Measurements from ENCODE around the gene C1orf216.
"Not testable (repeated sequence)": the region's sequence is repeated elsewhere in the genome, so short reads cannot be mapped to it uniquely, and the experiment has no call there.

The C1orf216 gene

DNA sequence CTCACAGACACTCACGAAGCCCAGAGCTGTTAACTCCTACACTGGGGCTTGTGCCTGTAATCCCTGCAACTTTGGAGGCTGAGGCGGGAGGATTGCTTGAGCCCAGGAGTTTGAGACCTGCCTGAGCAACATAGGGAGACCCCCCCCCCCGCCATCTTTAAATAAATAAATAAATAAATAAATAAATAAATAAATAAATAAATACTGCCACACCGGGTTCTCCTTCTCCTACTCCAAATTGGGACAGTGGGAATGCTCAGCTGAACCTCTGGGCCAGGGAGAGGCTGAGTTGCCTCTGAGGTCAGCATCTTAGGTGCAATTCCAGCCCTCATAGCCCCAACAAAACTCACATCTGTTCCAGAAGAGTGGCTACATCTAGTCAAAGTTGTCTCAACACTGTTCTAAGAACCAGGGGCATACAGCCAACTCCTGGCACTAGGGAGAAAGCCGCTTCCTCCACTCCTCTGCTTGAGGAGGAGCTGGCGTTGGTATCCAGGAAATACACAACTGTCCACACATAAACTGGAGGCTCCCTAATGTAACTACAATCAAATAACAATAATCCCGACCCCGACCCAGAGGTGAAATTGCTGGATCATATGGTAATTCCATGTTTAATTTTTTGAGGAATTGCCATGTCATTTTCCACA lies 27.0 kb downstream of the C1orf216 start:
- ATAC-seq (ENCODE audit: low read depth), result no peak

DNA sequence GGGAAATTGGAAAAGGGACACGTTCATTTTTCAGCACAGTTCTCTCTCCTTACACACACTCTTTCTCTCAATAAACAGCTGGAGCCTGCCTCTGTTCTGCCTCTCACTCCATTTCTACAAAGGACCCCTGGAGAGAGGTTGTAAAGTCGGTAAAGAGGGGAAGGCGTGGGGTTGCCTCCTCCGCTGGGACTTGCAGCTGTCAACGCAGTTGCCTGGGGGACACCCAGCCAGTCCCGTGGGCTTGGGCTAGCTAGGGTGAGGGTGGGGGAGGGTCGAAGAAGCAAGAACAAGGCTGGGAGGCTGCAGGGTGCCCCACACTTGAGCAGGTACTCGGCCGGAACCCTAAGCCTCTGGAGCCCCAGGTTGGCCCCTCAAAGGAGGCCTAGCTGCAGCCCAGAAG lies 27.6 kb downstream of the C1orf216 start:
- H3K4me3 ChIP-seq (ENCODE audit: severe bottlenecking), result no peak overlapping the region

More for the DNA sequence above, 27.0 kb downstream of the C1orf216 start:
- H3K27me3 ChIP-seq (ENCODE audit: insufficient read depth, poor library complexity, severe bottlenecking), result peaks cover 19% of the 10 kb centered on the region
- DNase-seq (ENCODE audit: low spot score), result no peak
- H3K4me1 ChIP-seq (ENCODE audit: insufficient read depth, poor library complexity, severe bottlenecking), result no peaks in the 10 kb centered on the region
- H3K4me3 ChIP-seq (ENCODE audit: severe bottlenecking), result no peak overlapping the region
- no peak overlapping the region for H3K27ac ChIP-seq (ENCODE audit: poor library complexity, severe bottlenecking)
- no peaks in the 10 kb centered on the region for H3K9me3 ChIP-seq (ENCODE audit: severe bottlenecking)
- TF ChIP-seq, protein P1, sequence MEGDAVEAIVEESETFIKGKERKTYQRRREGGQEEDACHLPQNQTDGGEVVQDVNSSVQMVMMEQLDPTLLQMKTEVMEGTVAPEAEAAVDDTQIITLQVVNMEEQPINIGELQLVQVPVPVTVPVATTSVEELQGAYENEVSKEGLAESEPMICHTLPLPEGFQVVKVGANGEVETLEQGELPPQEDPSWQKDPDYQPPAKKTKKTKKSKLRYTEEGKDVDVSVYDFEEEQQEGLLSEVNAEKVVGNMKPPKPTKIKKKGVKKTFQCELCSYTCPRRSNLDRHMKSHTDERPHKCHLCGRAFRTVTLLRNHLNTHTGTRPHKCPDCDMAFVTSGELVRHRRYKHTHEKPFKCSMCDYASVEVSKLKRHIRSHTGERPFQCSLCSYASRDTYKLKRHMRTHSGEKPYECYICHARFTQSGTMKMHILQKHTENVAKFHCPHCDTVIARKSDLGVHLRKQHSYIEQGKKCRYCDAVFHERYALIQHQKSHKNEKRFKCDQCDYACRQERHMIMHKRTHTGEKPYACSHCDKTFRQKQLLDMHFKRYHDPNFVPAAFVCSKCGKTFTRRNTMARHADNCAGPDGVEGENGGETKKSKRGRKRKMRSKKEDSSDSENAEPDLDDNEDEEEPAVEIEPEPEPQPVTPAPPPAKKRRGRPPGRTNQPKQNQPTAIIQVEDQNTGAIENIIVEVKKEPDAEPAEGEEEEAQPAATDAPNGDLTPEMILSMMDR (IDR thresholded peaks at IDR 0.05; ENCODE audit: poor library complexity, severe bottlenecking), result no peak
- H3K36me3 ChIP-seq (ENCODE audit: low read depth), result no peaks in the 10 kb centered on the region

DNA sequence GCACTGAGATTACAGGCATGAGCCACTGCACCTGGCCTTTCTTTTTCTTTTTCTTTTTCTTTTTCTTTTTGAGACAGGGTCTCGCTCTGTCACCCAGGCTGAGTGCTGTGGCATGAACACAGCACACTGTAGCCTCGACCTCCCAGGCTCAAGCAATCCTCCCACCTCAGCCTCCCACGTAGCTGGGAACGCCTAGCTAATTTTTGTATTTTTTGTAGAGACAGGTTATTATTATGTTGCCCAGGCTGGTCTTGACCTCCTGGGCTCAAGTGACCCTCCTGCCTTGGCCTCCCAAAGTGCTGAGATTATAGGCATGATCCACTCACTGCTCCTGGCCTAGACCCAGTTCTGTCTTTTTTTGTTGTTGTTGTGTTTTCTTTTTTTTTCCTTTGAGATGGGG lies 28.6 kb downstream of the C1orf216 start:
- not testable (repeated sequence) for H3K4me3 ChIP-seq (ENCODE audit: severe bottlenecking); ATAC-seq (ENCODE audit: low read depth); H3K36me3 ChIP-seq (ENCODE audit: low read depth); H3K4me1 ChIP-seq (ENCODE audit: insufficient read depth, poor library complexity, severe bottlenecking); H3K9me3 ChIP-seq (ENCODE audit: severe bottlenecking); DNase-seq (ENCODE audit: low spot score); H3K27ac ChIP-seq (ENCODE audit: poor library complexity, severe bottlenecking)
- H3K27me3 ChIP-seq (ENCODE audit: insufficient read depth, poor library complexity, severe bottlenecking), result peaks cover 13% of the 10 kb centered on the region

More for the DNA sequence above, 27.6 kb downstream of the C1orf216 start:
- TF ChIP-seq, protein P1 (IDR thresholded peaks at IDR 0.05; ENCODE audit: poor library complexity, severe bottlenecking), result no peak
- H3K27me3 ChIP-seq (ENCODE audit: insufficient read depth, poor library complexity, severe bottlenecking), result peaks cover 20% of the 10 kb centered on the region
- DNase-seq (ENCODE audit: low spot score) (no peak), ATAC-seq (ENCODE audit: low read depth) (no peak)
- H3K9me3 ChIP-seq (ENCODE audit: severe bottlenecking), result no peaks in the 10 kb centered on the region
- H3K36me3 ChIP-seq (ENCODE audit: low read depth), result no peaks in the 10 kb centered on the region
- no peak overlapping the region for H3K27ac ChIP-seq (ENCODE audit: poor library complexity, severe bottlenecking)
- H3K4me1 ChIP-seq (ENCODE audit: insufficient read depth, poor library complexity, severe bottlenecking), result no peaks in the 10 kb centered on the region

DNA sequence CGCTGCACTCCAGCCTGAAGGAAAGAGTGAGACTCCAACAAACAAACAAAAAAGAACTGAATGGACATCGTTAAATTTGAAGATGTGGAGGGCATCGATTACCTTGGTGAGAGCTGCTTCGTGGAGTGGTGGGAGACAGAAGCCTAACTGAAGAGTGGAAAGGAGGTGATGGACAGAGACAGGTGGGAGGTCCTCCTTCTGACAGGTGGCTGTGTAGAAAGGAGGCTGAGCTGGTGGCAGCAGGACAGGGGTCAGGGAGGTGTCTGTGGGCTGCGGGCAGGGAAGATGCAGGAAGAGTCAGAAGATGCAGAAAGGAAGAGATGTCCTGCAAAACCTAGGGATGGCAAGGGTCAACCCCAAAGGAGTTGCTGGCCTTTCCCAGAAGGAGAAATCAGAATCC lies 30.5 kb downstream of the C1orf216 start:
- no peak overlapping the region for H3K4me3 ChIP-seq (ENCODE audit: severe bottlenecking)
- TF ChIP-seq, protein P1 (IDR thresholded peaks at IDR 0.05; ENCODE audit: poor library complexity, severe bottlenecking), result no peak

DNA sequence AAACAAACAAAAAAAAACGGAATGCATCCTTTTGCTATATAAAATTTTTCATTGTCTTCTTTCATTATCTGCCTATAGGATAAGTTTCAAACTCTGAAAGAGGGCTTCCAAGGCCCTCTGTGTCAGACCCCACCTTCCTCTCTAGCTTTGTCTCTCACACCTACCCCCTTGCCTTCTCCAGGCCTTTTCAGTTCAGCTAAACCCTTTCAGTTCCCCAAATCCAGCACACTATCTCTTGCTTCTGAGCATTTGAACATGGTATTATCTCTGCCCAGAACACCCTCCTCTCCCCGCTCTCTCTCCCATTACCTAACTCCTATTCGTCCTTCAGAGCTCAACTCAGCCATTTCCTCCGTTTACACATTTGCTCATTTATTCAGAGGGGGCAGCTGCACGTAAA lies 35.7 kb downstream of the C1orf216 start:
- Histone ChIP-seq H3K4me3 (ENCODE audit: severe bottlenecking) (no peak overlapping the region), H3K27me3 (ENCODE audit: insufficient read depth, poor library complexity, severe bottlenecking) (peaks cover 20% of the 10 kb centered on the region), H3K4me1 (ENCODE audit: insufficient read depth, poor library complexity, severe bottlenecking) (no peaks in the 10 kb centered on the region), H3K36me3 (ENCODE audit: low read depth) (no peaks in the 10 kb centered on the region), H3K27ac (ENCODE audit: poor library complexity, severe bottlenecking) (no peak overlapping the region), H3K9me3 (ENCODE audit: severe bottlenecking) (no peaks in the 10 kb centered on the region)
- TF ChIP-seq, protein P1 (IDR thresholded peaks at IDR 0.05; ENCODE audit: poor library complexity, severe bottlenecking), result no peak
- DNase-seq (ENCODE audit: low spot score), result no peak
- no peak for ATAC-seq (ENCODE audit: low read depth)

More for the DNA sequence above, 30.5 kb downstream of the C1orf216 start:
- H3K27ac ChIP-seq (ENCODE audit: poor library complexity, severe bottlenecking), result no peak overlapping the region
- ATAC-seq (ENCODE audit: low read depth) (no peak), DNase-seq (ENCODE audit: low spot score) (no peak)
- no peaks in the 10 kb centered on the region for H3K4me1 ChIP-seq (ENCODE audit: insufficient read depth, poor library complexity, severe bottlenecking)
- no peaks in the 10 kb centered on the region for H3K36me3 ChIP-seq (ENCODE audit: low read depth)
- H3K27me3 ChIP-seq (ENCODE audit: insufficient read depth, poor library complexity, severe bottlenecking), result peaks cover 20% of the 10 kb centered on the region
- H3K9me3 ChIP-seq (ENCODE audit: severe bottlenecking), result no peaks in the 10 kb centered on the region

Data from RWPE2 (cell line).